GM12878 (cell line): ENCODE data around the gene SENP6. TPM values are rescaled to one million over a fixed set of nuclear protein-coding genes. Genes with fewer than 3 reads are reported as not detected.

Experiments used
- ATAC-seq: fragments of 200-7000 bp; cut with Tn5 transposase; 3 replicates; pipeline ENCODE4 v1.9.1; 2020; ENCODE audit warnings: mild to moderate bottlenecking, moderate library complexity
- BruUV-seq: library from RNA; stranded (reverse); fragments of 400-500 nt; replicated peaks from 2 replicates; lab custom pipeline; 2021; lab: Mats Ljungman, UMichigan
- CTCF ChIA-PET: fragments of 300-600 bp; sonication (Branson Sonifier 250); formaldehyde crosslinking; extraction: SDS; loops from one replicate; lab custom pipeline; 2021; ENCODE audit warnings: inconsistent platforms; lab: Yijun Ruan, JAX
- POLR2A ChIA-PET: fragments of 350-600 bp; formaldehyde crosslinking; extraction: SDS; loops from one replicate; lab custom pipeline; 2021; ENCODE audit warnings: inconsistent platforms; lab: Charles Lee
- RAD21 ChIA-PET: fragments of 300-600 bp; sonication (Branson Sonifier 250); formaldehyde crosslinking; loops from one replicate; lab custom pipeline; 2023; ENCODE audit warnings: antibody characterized with exemption; ENCODE audit not compliant: unreplicated experiment; lab: Charles Lee
- SMC1A ChIA-PET: fragments of 300-600 bp; sonication (Branson Sonifier 250); formaldehyde crosslinking; loops from one replicate; lab custom pipeline; 2023; ENCODE audit not compliant: unreplicated experiment, uncharacterized antibody; lab: Charles Lee
- DNase-seq: peaks from one replicate; pipeline ENCODE4 v3.0.0-alpha.2; 2011; ENCODE audit warnings: low read depth, low spot score
- FAIRE-seq: peaks from 3 replicates; lab custom pipeline; 2011; peaks lifted over from hg19 to GRCh38; lab: Jason Lieb, UNC
- H2AFZ ChIP-seq: 2 replicates; pipeline ENCODE4 v1.6.0; 2011; ENCODE audit warnings: low read depth, low read length, control low read depth; ENCODE audit not compliant: control insufficient read depth
- H3K27ac ChIP-seq: 2 replicates; pipeline ENCODE4 v1.5.1; 2011; ENCODE audit warnings: control low read depth; ENCODE audit not compliant: control insufficient read depth, insufficient read depth
- H3K27me3 ChIP-seq, 2 experiments: replicated peaks in 1 of 2; 2 replicates each; pipeline versions ENCODE4 v1.6.0 to v1.6.1; 2011; ENCODE audit warnings: low read length in 1 of 2; ENCODE audit not compliant: control insufficient read depth in 2 of 2, insufficient read depth in 2 of 2
- H3K36me3 ChIP-seq, 2 experiments: 2 replicates each; pipeline ENCODE4 v1.5.1; 2011; ENCODE audit warnings: low read length in 1 of 2; ENCODE audit not compliant: control insufficient read depth in 2 of 2, insufficient read depth in 2 of 2
- H3K4me1 ChIP-seq: 2 replicates; pipeline ENCODE4 v1.6.1; 2011; ENCODE audit warnings: mild to moderate bottlenecking, low read length, moderate library complexity, mixed read lengths; ENCODE audit not compliant: control insufficient read depth, insufficient read depth
- H3K4me2 ChIP-seq: 2 replicates; pipeline ENCODE4 v1.6.0; 2011; ENCODE audit warnings: control low read depth; ENCODE audit not compliant: control insufficient read depth, insufficient read depth
- H3K4me3 ChIP-seq: fragments of 200-600 bp; sonication (generic); 2 replicates; pipeline ENCODE4 v1.5.1; 2016
- H3K79me2 ChIP-seq: 2 replicates; pipeline ENCODE4 v1.6.0; 2011; ENCODE audit warnings: low read length; ENCODE audit not compliant: control insufficient read depth, insufficient read depth
- H3K9ac ChIP-seq: 2 replicates; pipeline ENCODE4 v1.8.0; 2011; ENCODE audit warnings: low read length, control low read depth, mixed read lengths; ENCODE audit not compliant: control insufficient read depth, insufficient read depth
- H3K9me3 ChIP-seq: replicated peaks from 3 replicates; pipeline ENCODE4 v1.5.1; 2011; ENCODE audit warnings: mild to moderate bottlenecking, low read length; ENCODE audit not compliant: control insufficient read depth, insufficient read depth
- H4K20me1 ChIP-seq: 2 replicates; pipeline ENCODE4 v1.6.0; 2011; ENCODE audit not compliant: control insufficient read depth, insufficient read depth
- CBX5 ChIP-seq: sonication (generic); IDR thresholded peaks from 2 replicates; pipeline ENCODE4 v1.6.1; 2016; ENCODE audit warnings: low read depth, moderate library complexity, mild to moderate bottlenecking, inconsistent platforms
- CHD4 ChIP-seq: fragments of 200-600 bp; sonication (generic); IDR thresholded peaks from 2 replicates; pipeline ENCODE4 v1.6.1; 2016; ENCODE audit warnings: mild to moderate bottlenecking
- EGR1 ChIP-seq, 2 experiments: IDR thresholded peaks; 1 replicate in 1 of 2; 2 replicates in 1 of 2; pipeline ENCODE4 v1.6.1; 2011 to 2012; ENCODE audit warnings: low read depth in 2 of 2, low read length in 2 of 2, borderline replicate concordance in 1 of 2, mild to moderate bottlenecking in 1 of 2, moderate library complexity in 1 of 2
- MEF2B ChIP-seq: fragments of 450-650 bp; IDR thresholded peaks from 2 replicates; pipeline ENCODE4 v1.6.1; 2018; ENCODE audit warnings: mild to moderate bottlenecking, moderate library complexity; ENCODE audit not compliant: partially characterized antibody, poor library complexity, severe bottlenecking
- SMC3 ChIP-seq: IDR thresholded peaks from 2 replicates; pipeline ENCODE4 v1.6.1; 2011; ENCODE audit warnings: low read length, improper control_type of control experiment, borderline replicate concordance
- STAT1 ChIP-seq: fragments of 450-650 bp; conservative IDR thresholded peaks from 2 replicates; pipeline ENCODE4 v1.6.1; 2014; ENCODE audit warnings: antibody characterized with exemption, mild to moderate bottlenecking
- SUPT20H ChIP-seq: IDR thresholded peaks from 2 replicates; pipeline ENCODE4 v1.6.1; 2011; ENCODE audit warnings: low read depth, mild to moderate bottlenecking, low read length, moderate library complexity, borderline replicate concordance; ENCODE audit not compliant: control insufficient read depth
- ZNF217 ChIP-seq: fragments of 450-650 bp; IDR thresholded peaks from 2 replicates; pipeline ENCODE4 v1.6.1; 2017; ENCODE audit warnings: antibody characterized with exemption, mild to moderate bottlenecking
- ZNF384 ChIP-seq: IDR thresholded peaks from 2 replicates; pipeline ENCODE4 v1.6.1; 2012; ENCODE audit warnings: low read depth, mild to moderate bottlenecking, low read length, improper control_type of control experiment, borderline replicate concordance
- in situ Hi-C: fragments of 300-500 bp; cut with MboI; formaldehyde crosslinking; loops from 9 replicates; pipeline ENCODE4 v1.14.3; 2018; ENCODE audit warnings: mixed read lengths
- intact Hi-C: fragments of 100-400 bp; cut with micrococcal nuclease; formaldehyde crosslinking; loops from one replicate; pipeline ENCODE4 v1.14.2; 2022; ENCODE audit not compliant: unreplicated experiment
- polyA plus RNA-seq, 11 experiments: library from polyadenylated mRNA; depleted of rRNA in 4 of 11; unstranded in 6 of 11; stranded (reverse) in 5 of 11; fragments of >200 nt; fragmentation: Nextera tagmentation in 4 of 11; fragmentation: Illumina TruSeq in 1 of 11; extraction: Ambion mirVana in 4 of 11; extraction: Trizol in 1 of 11; gene quantifications; 1 replicate in 1 of 11; 2 replicates in 10 of 11; pipeline versions ENCODE4 v1.2.1 to v1.2.3, GENCODE V29; 2011 to 2016; ENCODE audit warnings: inconsistent platforms in 2 of 11, missing spikeins in 2 of 11, low read depth in 1 of 11
- total RNA-seq, 4 experiments: library from RNA; depleted of rRNA in 3 of 4; stranded (reverse); fragments of >200 nt in 3 of 4; fragmentation: Illumina TruSeq in 1 of 4; extraction: Trizol in 1 of 4; gene quantifications; 2 replicates each; pipeline versions ENCODE4 v1.2.1 to v1.2.3, GENCODE V29; 2013 to 2021
- TF ChIP-seq, protein P1 (sequence below): IDR thresholded peaks from 2 replicates; pipeline ENCODE4 v1.6.1; 2012; ENCODE audit warnings: mild to moderate bottlenecking, low read depth, low read length
- TF ChIP-seq, protein P2 (sequence below): IDR thresholded peaks from 2 replicates; pipeline ENCODE4 v1.6.1; 2012; ENCODE audit warnings: low read depth, low read length, improper control_type of control experiment
- TF ChIP-seq, protein P3 (sequence below): IDR thresholded peaks from 2 replicates; pipeline ENCODE4 v1.6.1; 2012; ENCODE audit warnings: improper control_type of control experiment, low read depth, low read length; ENCODE audit not compliant: insufficient replicate concordance

Gene SENP6
- total and polyA plus RNA-seq, 10 of the 15 experiments (the other 5 are each of a cell fraction or from before 2014, with no cell fraction given), result 10.7 to 70.0 (median 42.3) TPM

DNA sequence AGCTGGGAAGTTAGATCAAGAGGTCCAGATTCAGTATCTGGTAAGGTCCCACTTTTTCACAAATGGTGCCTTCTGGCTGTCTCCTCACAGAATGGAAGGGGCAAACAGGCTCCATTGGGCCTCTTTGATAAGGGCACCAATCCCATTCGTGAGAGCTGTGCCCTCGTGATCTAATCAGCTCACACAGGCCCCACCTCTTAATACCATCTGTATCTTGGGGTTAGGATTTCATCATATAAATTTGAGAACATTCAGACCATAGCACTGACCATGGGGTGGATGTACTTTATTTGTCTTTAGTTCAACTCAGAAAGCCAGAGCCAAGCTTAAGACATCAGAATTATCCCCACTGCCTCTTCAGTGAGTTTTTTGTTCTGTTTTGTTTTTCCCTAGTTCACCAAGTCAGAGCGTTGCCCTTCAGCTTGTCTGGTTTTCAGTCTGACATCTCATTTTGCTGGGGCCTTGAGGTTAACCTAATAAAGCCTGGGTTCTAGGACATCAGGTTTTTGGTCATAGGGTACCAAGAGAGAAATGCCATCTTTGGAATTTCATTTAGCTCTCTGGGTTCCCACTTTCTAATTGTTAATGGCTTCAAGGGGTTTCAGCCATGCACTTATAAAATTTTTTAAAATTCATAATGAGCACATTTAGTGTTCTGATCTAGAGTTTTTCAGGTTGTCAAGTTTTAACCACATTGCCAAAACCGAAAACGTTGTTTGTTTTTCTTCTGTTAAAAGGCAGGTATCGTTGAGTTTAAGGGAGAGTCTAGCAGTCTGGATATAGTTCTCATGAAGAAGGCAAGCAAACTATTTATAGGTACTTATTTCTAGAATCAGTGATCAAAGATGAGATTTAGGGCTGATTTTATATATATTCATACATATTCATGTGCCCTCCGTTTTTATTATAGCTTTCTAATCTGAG lies 19.0 kb downstream of the SENP6 start (continued):
- TF ChIP-seq, protein P1, sequence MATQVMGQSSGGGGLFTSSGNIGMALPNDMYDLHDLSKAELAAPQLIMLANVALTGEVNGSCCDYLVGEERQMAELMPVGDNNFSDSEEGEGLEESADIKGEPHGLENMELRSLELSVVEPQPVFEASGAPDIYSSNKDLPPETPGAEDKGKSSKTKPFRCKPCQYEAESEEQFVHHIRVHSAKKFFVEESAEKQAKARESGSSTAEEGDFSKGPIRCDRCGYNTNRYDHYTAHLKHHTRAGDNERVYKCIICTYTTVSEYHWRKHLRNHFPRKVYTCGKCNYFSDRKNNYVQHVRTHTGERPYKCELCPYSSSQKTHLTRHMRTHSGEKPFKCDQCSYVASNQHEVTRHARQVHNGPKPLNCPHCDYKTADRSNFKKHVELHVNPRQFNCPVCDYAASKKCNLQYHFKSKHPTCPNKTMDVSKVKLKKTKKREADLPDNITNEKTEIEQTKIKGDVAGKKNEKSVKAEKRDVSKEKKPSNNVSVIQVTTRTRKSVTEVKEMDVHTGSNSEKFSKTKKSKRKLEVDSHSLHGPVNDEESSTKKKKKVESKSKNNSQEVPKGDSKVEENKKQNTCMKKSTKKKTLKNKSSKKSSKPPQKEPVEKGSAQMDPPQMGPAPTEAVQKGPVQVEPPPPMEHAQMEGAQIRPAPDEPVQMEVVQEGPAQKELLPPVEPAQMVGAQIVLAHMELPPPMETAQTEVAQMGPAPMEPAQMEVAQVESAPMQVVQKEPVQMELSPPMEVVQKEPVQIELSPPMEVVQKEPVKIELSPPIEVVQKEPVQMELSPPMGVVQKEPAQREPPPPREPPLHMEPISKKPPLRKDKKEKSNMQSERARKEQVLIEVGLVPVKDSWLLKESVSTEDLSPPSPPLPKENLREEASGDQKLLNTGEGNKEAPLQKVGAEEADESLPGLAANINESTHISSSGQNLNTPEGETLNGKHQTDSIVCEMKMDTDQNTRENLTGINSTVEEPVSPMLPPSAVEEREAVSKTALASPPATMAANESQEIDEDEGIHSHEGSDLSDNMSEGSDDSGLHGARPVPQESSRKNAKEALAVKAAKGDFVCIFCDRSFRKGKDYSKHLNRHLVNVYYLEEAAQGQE, result no peak
- TF ChIP-seq EGR1 (IDR thresholded peaks at IDR 0.05; ENCODE audit: borderline replicate concordance in 1 of 2, low read depth in 2 of 2, low read length in 2 of 2) (no peak), SMC3 (no peak), MEF2B (no peak)

DNA sequence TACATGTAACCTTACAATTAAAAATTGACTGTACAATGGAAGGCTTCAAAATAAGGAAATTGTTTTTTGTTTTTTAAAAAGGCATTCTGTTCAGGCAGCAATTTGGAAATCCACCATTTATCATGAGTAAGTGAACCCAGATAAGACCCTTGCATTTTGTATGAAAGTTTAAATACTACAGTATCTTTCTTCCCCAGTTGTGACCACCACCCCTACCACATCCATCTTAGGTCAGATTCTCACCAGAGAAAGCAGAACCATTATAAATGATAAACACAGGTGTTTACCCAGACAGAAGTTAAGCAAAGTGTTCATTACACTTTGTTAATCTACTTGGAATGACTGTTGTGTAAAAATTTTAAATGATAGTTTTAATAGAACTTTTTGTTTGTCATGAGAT lies 20.2 kb downstream of the SENP6 start:
- Histone ChIP-seq H3K4me3 (no peak overlapping the region), H3K9me3 (peaks cover 2% of the 10 kb centered on the region; the same call in 2 of the 3 replicates), H3K27ac (no peak overlapping the region), H3K27me3 (no peaks in the 10 kb centered on the region), H2AFZ (no peak overlapping the region), H4K20me1 (no peaks in the 10 kb centered on the region), H3K79me2 (peaks cover 47% of the 10 kb centered on the region), H3K4me1 (peaks cover 4% of the 10 kb centered on the region), H3K4me2 (no peak overlapping the region), H3K9ac (no peak overlapping the region), H3K36me3 (peaks cover 0 to 4% of the 10 kb centered on the region in 2 experiments; a peak in 1 of 4 replicates)
- ChIA-PET CTCF (interaction anchor here (0.8 to 2.9 kb wide), 6 partner anchors 8 to 272 kb away, joined by 3 to 14 read pairs (median 4); no protein-coding TSS in a partner anchor), RAD21 (interaction anchor here (1.2 to 1.4 kb wide), 2 partner anchors 10 to 18 kb away, joined by 5 read pairs; no protein-coding TSS in a partner anchor), POLR2A (no interaction called here), SMC1A (interaction anchor here (0.9 to 2.9 kb wide), 5 partner anchors 10 to 71 kb away, joined by 3 to 8 read pairs (median 4); no protein-coding TSS in a partner anchor)
- FAIRE-seq (no peak), DNase-seq (no peak), ATAC-seq (no peak)
- in situ Hi-C loops (no loop called here), intact Hi-C loops (no loop called here)
- TSS peak; percentile 28 for BruUV-seq
- TF ChIP-seq STAT1 (no peak), ZNF217 (no peak), ZNF384 (no peak), SUPT20H (no peak), CHD4 (no peak), CBX5 (no peak)
- TF ChIP-seq, protein P2, sequence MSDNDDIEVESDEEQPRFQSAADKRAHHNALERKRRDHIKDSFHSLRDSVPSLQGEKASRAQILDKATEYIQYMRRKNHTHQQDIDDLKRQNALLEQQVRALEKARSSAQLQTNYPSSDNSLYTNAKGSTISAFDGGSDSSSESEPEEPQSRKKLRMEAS, result no peak
- TF ChIP-seq, protein P3, sequence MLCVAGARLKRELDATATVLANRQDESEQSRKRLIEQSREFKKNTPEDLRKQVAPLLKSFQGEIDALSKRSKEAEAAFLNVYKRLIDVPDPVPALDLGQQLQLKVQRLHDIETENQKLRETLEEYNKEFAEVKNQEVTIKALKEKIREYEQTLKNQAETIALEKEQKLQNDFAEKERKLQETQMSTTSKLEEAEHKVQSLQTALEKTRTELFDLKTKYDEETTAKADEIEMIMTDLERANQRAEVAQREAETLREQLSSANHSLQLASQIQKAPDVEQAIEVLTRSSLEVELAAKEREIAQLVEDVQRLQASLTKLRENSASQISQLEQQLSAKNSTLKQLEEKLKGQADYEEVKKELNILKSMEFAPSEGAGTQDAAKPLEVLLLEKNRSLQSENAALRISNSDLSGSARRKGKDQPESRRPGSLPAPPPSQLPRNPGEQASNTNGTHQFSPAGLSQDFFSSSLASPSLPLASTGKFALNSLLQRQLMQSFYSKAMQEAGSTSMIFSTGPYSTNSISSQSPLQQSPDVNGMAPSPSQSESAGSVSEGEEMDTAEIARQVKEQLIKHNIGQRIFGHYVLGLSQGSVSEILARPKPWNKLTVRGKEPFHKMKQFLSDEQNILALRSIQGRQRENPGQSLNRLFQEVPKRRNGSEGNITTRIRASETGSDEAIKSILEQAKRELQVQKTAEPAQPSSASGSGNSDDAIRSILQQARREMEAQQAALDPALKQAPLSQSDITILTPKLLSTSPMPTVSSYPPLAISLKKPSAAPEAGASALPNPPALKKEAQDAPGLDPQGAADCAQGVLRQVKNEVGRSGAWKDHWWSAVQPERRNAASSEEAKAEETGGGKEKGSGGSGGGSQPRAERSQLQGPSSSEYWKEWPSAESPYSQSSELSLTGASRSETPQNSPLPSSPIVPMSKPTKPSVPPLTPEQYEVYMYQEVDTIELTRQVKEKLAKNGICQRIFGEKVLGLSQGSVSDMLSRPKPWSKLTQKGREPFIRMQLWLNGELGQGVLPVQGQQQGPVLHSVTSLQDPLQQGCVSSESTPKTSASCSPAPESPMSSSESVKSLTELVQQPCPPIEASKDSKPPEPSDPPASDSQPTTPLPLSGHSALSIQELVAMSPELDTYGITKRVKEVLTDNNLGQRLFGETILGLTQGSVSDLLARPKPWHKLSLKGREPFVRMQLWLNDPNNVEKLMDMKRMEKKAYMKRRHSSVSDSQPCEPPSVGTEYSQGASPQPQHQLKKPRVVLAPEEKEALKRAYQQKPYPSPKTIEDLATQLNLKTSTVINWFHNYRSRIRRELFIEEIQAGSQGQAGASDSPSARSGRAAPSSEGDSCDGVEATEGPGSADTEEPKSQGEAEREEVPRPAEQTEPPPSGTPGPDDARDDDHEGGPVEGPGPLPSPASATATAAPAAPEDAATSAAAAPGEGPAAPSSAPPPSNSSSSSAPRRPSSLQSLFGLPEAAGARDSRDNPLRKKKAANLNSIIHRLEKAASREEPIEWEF, result no peak
